ENCODE measurements around the gene FBXW7.

Gene FBXW7

GRCh38 chr4:152534541-152535359 lies 1.1 kb downstream of the FBXW7 start:
- Histone ChIP-seq H3K27me3 (ENCODE audit: control insufficient read depth in 2 of 2, insufficient read depth in 2 of 2, low read length in 2 of 2) (no peaks in the 10 kb centered on the region), H3K27ac (ENCODE audit: low read depth in 2 of 2, low read length in 2 of 2) (peak overlapping the region; percentile 97 to 99), H3K4me3 (ENCODE audit: low read length in 2 of 2) (peak overlapping the region; percentile 74 to 87), H3K9ac (ENCODE audit: low read depth in 1 of 2, low read length in 2 of 2) (peak overlapping the region; percentile 68 to 86), H3K9me3 (ENCODE audit: control insufficient read depth in 2 of 2, low read length in 2 of 2) (no peaks in the 10 kb centered on the region), H3K4me1 (ENCODE audit: control insufficient read depth in 2 of 2, insufficient read depth in 2 of 2, low read length in 2 of 2) (peaks cover 13 to 19% of the 10 kb centered on the region in 2 donors), H3K36me3 (ENCODE audit: control insufficient read depth in 2 of 2, insufficient read depth in 2 of 2, low read length in 2 of 2) (peaks cover 3 to 4% of the 10 kb centered on the region in 2 donors)

DNA sequence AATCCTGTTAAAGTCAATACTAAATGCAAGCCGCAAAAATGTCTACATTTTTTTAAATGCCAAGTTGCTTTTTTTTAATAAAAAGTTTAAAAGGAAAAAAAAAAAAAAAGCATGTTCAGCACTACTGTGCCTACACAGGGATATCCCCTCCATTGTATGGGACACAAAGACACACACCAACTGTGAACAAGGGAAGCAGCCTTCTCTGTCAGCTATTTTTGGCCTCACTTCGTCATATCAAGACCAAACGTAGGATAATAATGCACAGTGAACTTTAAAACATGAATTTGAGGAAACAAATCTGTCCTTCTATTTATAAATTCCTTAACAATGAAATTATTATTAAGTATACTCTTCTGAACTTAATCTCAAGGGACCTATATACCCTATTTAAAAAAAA lies 4.4 kb downstream of the FBXW7 start:
- peaks cover 6 to 8% of the 10 kb centered on the region in 2 donors for H3K4me1 ChIP-seq (ENCODE audit: control insufficient read depth in 2 of 2, insufficient read depth in 2 of 2, low read length in 2 of 2)
- H3K4me3 ChIP-seq (ENCODE audit: low read length in 2 of 2): no peak overlapping the region
- H3K36me3 ChIP-seq (ENCODE audit: control insufficient read depth in 2 of 2, insufficient read depth in 2 of 2, low read length in 2 of 2): no peaks in the 10 kb centered on the region
- H3K9me3 ChIP-seq (ENCODE audit: control insufficient read depth in 2 of 2, low read length in 2 of 2): no peaks in the 10 kb centered on the region
- H3K27ac ChIP-seq (ENCODE audit: low read depth in 2 of 2, low read length in 2 of 2): no peak overlapping the region
- no peak overlapping the region for H3K9ac ChIP-seq (ENCODE audit: low read depth in 1 of 2, low read length in 2 of 2)
- no peaks in the 10 kb centered on the region for H3K27me3 ChIP-seq (ENCODE audit: control insufficient read depth in 2 of 2, insufficient read depth in 2 of 2, low read length in 2 of 2)

DNA sequence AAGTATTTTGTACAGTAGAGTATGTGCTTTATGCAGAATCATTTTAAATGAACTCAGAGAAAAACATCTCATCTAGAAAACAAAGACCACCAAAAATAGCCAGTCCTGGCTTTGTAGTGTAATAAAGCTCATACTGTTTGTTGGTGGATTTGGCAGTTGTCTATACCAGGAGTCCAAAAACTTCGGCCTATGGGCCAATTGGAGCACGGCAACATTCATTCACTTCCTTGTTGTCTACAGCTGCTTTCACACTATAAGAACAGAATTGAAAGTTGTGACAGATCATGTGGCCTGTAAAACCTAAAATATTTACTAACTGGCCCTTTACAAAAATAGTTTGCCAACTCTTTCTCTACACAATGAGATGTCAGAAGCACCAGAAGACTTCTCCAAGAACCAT lies 5.3 kb downstream of the FBXW7 start:
- Histone ChIP-seq H3K27me3 (ENCODE audit: control insufficient read depth in 2 of 2, insufficient read depth in 2 of 2, low read length in 2 of 2) (no peaks in the 10 kb centered on the region), H3K9me3 (ENCODE audit: control insufficient read depth in 2 of 2, low read length in 2 of 2) (no peaks in the 10 kb centered on the region), H3K4me3 (ENCODE audit: low read length in 2 of 2) (no peak overlapping the region), H3K36me3 (ENCODE audit: control insufficient read depth in 2 of 2, insufficient read depth in 2 of 2, low read length in 2 of 2) (no peaks in the 10 kb centered on the region), H3K9ac (ENCODE audit: low read depth in 1 of 2, low read length in 2 of 2) (no peak overlapping the region), H3K27ac (ENCODE audit: low read depth in 2 of 2, low read length in 2 of 2) (no peak overlapping the region), H3K4me1 (ENCODE audit: control insufficient read depth in 2 of 2, insufficient read depth in 2 of 2, low read length in 2 of 2) (peaks cover 6 to 8% of the 10 kb centered on the region in 2 donors)

GRCh38 chr4:152529880-152530279 lies 6.0 kb downstream of the FBXW7 start:
- Histone ChIP-seq H3K9ac (ENCODE audit: low read depth in 1 of 2, low read length in 2 of 2) (no peak overlapping the region), H3K4me3 (ENCODE audit: low read length in 2 of 2) (no peak overlapping the region), H3K9me3 (ENCODE audit: control insufficient read depth in 2 of 2, low read length in 2 of 2) (no peaks in the 10 kb centered on the region), H3K36me3 (ENCODE audit: control insufficient read depth in 2 of 2, insufficient read depth in 2 of 2, low read length in 2 of 2) (no peaks in the 10 kb centered on the region), H3K27me3 (ENCODE audit: control insufficient read depth in 2 of 2, insufficient read depth in 2 of 2, low read length in 2 of 2) (no peaks in the 10 kb centered on the region), H3K27ac (ENCODE audit: low read depth in 2 of 2, low read length in 2 of 2) (no peak overlapping the region), H3K4me1 (ENCODE audit: control insufficient read depth in 2 of 2, insufficient read depth in 2 of 2, low read length in 2 of 2) (peaks cover 6 to 8% of the 10 kb centered on the region in 2 donors)

DNA sequence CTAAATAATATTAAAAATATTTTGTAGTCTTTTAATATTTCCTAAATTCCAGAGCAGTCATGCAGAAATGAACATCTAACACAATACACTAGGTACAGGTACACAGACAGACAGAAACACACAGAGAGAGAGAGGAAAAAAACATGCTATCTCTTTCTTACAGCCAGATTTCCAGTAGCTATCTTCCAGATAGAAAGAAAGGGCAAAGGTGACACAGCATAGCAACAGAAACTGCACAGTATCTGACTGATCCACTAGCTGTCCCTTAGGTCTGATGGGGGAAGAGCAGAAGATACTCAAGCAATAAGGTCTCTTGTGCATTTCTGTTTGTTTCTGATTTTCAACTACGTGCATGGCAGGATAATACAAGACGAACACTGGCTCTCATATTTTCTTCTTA lies 7.8 kb downstream of the FBXW7 start:
- no peak overlapping the region for H3K4me3 ChIP-seq (ENCODE audit: low read length in 2 of 2)
- no peaks in the 10 kb centered on the region for H3K9me3 ChIP-seq (ENCODE audit: control insufficient read depth in 2 of 2, low read length in 2 of 2)
- H3K27me3 ChIP-seq (ENCODE audit: control insufficient read depth in 2 of 2, insufficient read depth in 2 of 2, low read length in 2 of 2): no peaks in the 10 kb centered on the region
- H3K27ac ChIP-seq (ENCODE audit: low read depth in 2 of 2, low read length in 2 of 2): no peak overlapping the region
- H3K9ac ChIP-seq (ENCODE audit: low read depth in 1 of 2, low read length in 2 of 2): no peak overlapping the region
- no peaks in the 10 kb centered on the region for H3K4me1 ChIP-seq (ENCODE audit: control insufficient read depth in 2 of 2, insufficient read depth in 2 of 2, low read length in 2 of 2)
- H3K36me3 ChIP-seq (ENCODE audit: control insufficient read depth in 2 of 2, insufficient read depth in 2 of 2, low read length in 2 of 2): no peaks in the 10 kb centered on the region

GRCh38 chr4:152525878-152526277 lies 10.0 kb downstream of the FBXW7 start:
- Histone ChIP-seq H3K9ac (ENCODE audit: low read depth in 1 of 2, low read length in 2 of 2) (no peak overlapping the region), H3K9me3 (ENCODE audit: control insufficient read depth in 2 of 2, low read length in 2 of 2) (no peaks in the 10 kb centered on the region), H3K36me3 (ENCODE audit: control insufficient read depth in 2 of 2, insufficient read depth in 2 of 2, low read length in 2 of 2) (no peaks in the 10 kb centered on the region), H3K4me1 (ENCODE audit: control insufficient read depth in 2 of 2, insufficient read depth in 2 of 2, low read length in 2 of 2) (no peaks in the 10 kb centered on the region), H3K4me3 (ENCODE audit: low read length in 2 of 2) (no peak overlapping the region), H3K27ac (ENCODE audit: low read depth in 2 of 2, low read length in 2 of 2) (no peak overlapping the region), H3K27me3 (ENCODE audit: control insufficient read depth in 2 of 2, insufficient read depth in 2 of 2, low read length in 2 of 2) (no peaks in the 10 kb centered on the region)

DNA sequence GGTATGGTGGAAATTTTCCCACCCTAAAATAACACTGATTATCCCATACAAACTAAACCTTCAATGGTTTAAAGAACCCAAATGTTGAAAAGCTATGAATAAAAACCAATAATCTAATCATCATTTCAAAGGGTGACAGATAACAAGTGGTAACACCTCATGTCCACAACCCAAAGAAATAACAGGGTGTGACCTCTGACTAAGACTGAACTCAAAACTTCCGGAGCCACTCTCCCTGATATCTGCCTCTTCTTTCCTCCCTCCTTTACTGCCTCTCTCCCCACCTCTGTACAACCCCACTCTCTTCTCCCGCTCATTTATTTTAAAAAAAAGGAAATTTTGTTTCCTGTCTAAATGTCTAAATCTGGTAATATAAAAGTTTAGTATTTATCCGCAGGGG lies 11.5 kb downstream of the FBXW7 start:
- no peak overlapping the region for H3K9ac ChIP-seq (ENCODE audit: low read depth in 1 of 2, low read length in 2 of 2)
- H3K27ac ChIP-seq (ENCODE audit: low read depth in 2 of 2, low read length in 2 of 2): no peak overlapping the region
- no peaks in the 10 kb centered on the region for H3K4me1 ChIP-seq (ENCODE audit: control insufficient read depth in 2 of 2, insufficient read depth in 2 of 2, low read length in 2 of 2)
- H3K36me3 ChIP-seq (ENCODE audit: control insufficient read depth in 2 of 2, insufficient read depth in 2 of 2, low read length in 2 of 2): no peaks in the 10 kb centered on the region
- no peak overlapping the region for H3K4me3 ChIP-seq (ENCODE audit: low read length in 2 of 2)
- no peaks in the 10 kb centered on the region for H3K27me3 ChIP-seq (ENCODE audit: control insufficient read depth in 2 of 2, insufficient read depth in 2 of 2, low read length in 2 of 2)
- H3K9me3 ChIP-seq (ENCODE audit: control insufficient read depth in 2 of 2, low read length in 2 of 2): no peaks in the 10 kb centered on the region

- Histone ChIP-seq H3K36me3 (ENCODE audit: control insufficient read depth in 2 of 2, insufficient read depth in 2 of 2, low read length in 2 of 2) (no peaks in the 10 kb centered on the region), H3K4me1 (ENCODE audit: control insufficient read depth in 2 of 2, insufficient read depth in 2 of 2, low read length in 2 of 2) (no peaks in the 10 kb centered on the region), H3K4me3 (ENCODE audit: low read length in 2 of 2) (no peak overlapping the region), H3K9me3 (ENCODE audit: control insufficient read depth in 2 of 2, low read length in 2 of 2) (no peaks in the 10 kb centered on the region), H3K27ac (ENCODE audit: low read depth in 2 of 2, low read length in 2 of 2) (no peak overlapping the region), H3K9ac (ENCODE audit: low read depth in 1 of 2, low read length in 2 of 2) (no peak overlapping the region), H3K27me3 (ENCODE audit: control insufficient read depth in 2 of 2, insufficient read depth in 2 of 2, low read length in 2 of 2) (no peaks in the 10 kb centered on the region)
Measured at GRCh38 chr4:152523731-152524130, 12.2 kb downstream of the FBXW7 start.

- Histone ChIP-seq H3K27me3 (ENCODE audit: control insufficient read depth in 2 of 2, insufficient read depth in 2 of 2, low read length in 2 of 2) (no peaks in the 10 kb centered on the region), H3K36me3 (ENCODE audit: control insufficient read depth in 2 of 2, insufficient read depth in 2 of 2, low read length in 2 of 2) (no peaks in the 10 kb centered on the region), H3K9me3 (ENCODE audit: control insufficient read depth in 2 of 2, low read length in 2 of 2) (no peaks in the 10 kb centered on the region), H3K9ac (ENCODE audit: low read depth in 1 of 2, low read length in 2 of 2) (no peak overlapping the region), H3K4me3 (ENCODE audit: low read length in 2 of 2) (no peak overlapping the region), H3K27ac (ENCODE audit: low read depth in 2 of 2, low read length in 2 of 2) (no peak overlapping the region), H3K4me1 (ENCODE audit: control insufficient read depth in 2 of 2, insufficient read depth in 2 of 2, low read length in 2 of 2) (no peaks in the 10 kb centered on the region)
Measured at GRCh38 chr4:152522754-152523153, 13.1 kb downstream of the FBXW7 start.

DNA sequence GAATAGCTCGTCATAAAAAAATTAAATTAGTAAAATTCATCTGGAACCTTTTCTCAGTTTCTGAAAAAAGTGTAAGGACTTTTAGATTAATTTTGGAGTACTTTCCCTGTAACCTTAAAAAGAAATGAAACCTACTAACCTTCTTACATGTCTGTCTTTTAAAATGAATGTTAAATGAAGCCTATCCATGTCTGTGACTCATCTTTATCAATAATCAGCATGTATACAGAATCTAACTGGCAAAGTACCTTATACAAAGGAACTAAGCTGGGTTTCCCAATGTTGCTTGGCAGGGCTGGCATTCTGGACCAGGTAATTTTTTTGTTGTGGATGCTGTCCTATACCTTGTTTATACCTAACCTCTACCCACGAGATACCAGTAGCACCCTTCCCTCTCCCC lies 13.6 kb downstream of the FBXW7 start:
- H3K27me3 ChIP-seq (ENCODE audit: control insufficient read depth in 2 of 2, insufficient read depth in 2 of 2, low read length in 2 of 2): no peaks in the 10 kb centered on the region
- H3K36me3 ChIP-seq (ENCODE audit: control insufficient read depth in 2 of 2, insufficient read depth in 2 of 2, low read length in 2 of 2): no peaks in the 10 kb centered on the region
- no peak overlapping the region for H3K9ac ChIP-seq (ENCODE audit: low read depth in 1 of 2, low read length in 2 of 2)
- no peak overlapping the region for H3K4me3 ChIP-seq (ENCODE audit: low read length in 2 of 2)
- H3K9me3 ChIP-seq (ENCODE audit: control insufficient read depth in 2 of 2, low read length in 2 of 2): no peaks in the 10 kb centered on the region
- no peaks in the 10 kb centered on the region for H3K4me1 ChIP-seq (ENCODE audit: control insufficient read depth in 2 of 2, insufficient read depth in 2 of 2, low read length in 2 of 2)
- H3K27ac ChIP-seq (ENCODE audit: low read depth in 2 of 2, low read length in 2 of 2): no peak overlapping the region

All from mucosa of rectum (tissue), 2 donors.